Peyer's patch (tissue), 4 donors: ENCODE results near the gene PSME2. TPM values are rescaled to one million over a fixed set of nuclear protein-coding genes. Genes with fewer than 3 reads are reported as not detected.
A peak's percentile ranks its signal among the peaks of the same experiment; 100 is the strongest.

Source experiments
- DNase-seq, 3 donors: peaks; one replicate each; pipeline ENCODE4 v3.0.0-alpha.2; 2017 to 2019
- H3K27ac ChIP-seq, 4 donors: fragments of 200-600 bp; sonication (generic); one replicate each; pipeline ENCODE4 v1.5.1; 2016 to 2019
- H3K27me3 ChIP-seq, 2 donors: fragments of 200-600 bp; sonication (generic); one replicate each; pipeline ENCODE4 v1.5.1; 2019
- H3K36me3 ChIP-seq, 3 donors: fragments of 200-600 bp; sonication (generic); one replicate each; pipeline ENCODE4 v1.5.1; 2016 to 2019
- H3K4me1 ChIP-seq, 4 donors: fragments of 200-600 bp; sonication (generic); one replicate each; pipeline ENCODE4 v1.5.1; 2016 to 2019
- H3K4me3 ChIP-seq, 4 donors: fragments of 200-600 bp; sonication (generic); 1 replicate in 3 of 4; 2 replicates in 1 of 4; pipeline ENCODE4 v1.5.1; 2016 to 2019; ENCODE audit warnings: mild to moderate bottlenecking in 1 of 4
- H3K9me3 ChIP-seq, 4 donors: fragments of 200-600 bp; sonication (generic); one replicate each; pipeline ENCODE4 v1.5.1; 2016 to 2019; ENCODE audit warnings: mild to moderate bottlenecking in 1 of 4
- CTCF ChIP-seq, 6 experiments: fragments of 450-650 bp in 4 of 6; fragments of 200-600 bp in 2 of 6; sonication (generic) in 1 of 6; IDR thresholded peaks; one replicate each; pipeline ENCODE4 v1.5.1; 2017 to 2019; ENCODE audit warnings: antibody characterized with exemption in 6 of 6, mild to moderate bottlenecking in 3 of 6, moderate library complexity in 1 of 6
- POLR2A ChIP-seq, 2 donors: fragments of 450-650 bp; IDR thresholded peaks; one replicate each; pipeline ENCODE4 v1.5.1; 2017; ENCODE audit warnings: antibody characterized with exemption in 2 of 2, mild to moderate bottlenecking in 2 of 2, moderate library complexity in 2 of 2
- total RNA-seq, 4 donors: library from RNA; depleted of rRNA; stranded (reverse); fragments of >200 nt; gene quantifications; one replicate each; pipeline ENCODE4 v1.1.0, GENCODE V29; 2016

The PSME2 gene
- total RNA-seq, 4 donors from 2014 or later: 119 to 258 (median 162) TPM

- TF ChIP-seq CTCF (IDR thresholded peaks at IDR 0.05) (no peak), POLR2A (IDR thresholded peaks at IDR 0.05) (no peak)
- DNase-seq: no peak
- Histone ChIP-seq H3K27me3 (no peaks in the 10 kb centered on the region), H3K9me3 (no peaks in the 10 kb centered on the region), H3K4me3 (peak overlapping the region; percentile 73 to 96 (median 78)), H3K36me3 (peaks cover 0 to 23% (median 0%) of the 10 kb centered on the region in 3 donors), H3K4me1 (peaks cover 0 to 48% (median 16%) of the 10 kb centered on the region in 4 donors), H3K27ac (peak overlapping the region; percentile 80 to 96 (median 94))
Measured at GRCh38 chr14:24145690-24146452, 539 bp downstream of the PSME2 start.

- H3K27ac ChIP-seq: peak overlapping the region; percentile 80 to 96 (median 94)
- peaks cover 0 to 17% (median 0%) of the 10 kb centered on the region in 3 donors for H3K36me3 ChIP-seq
- H3K27me3 ChIP-seq: no peaks in the 10 kb centered on the region
- H3K4me3 ChIP-seq: peak overlapping the region; percentile 73 to 96 (median 78)
- no peak for DNase-seq
- peaks cover 0 to 49% (median 18%) of the 10 kb centered on the region in 4 donors for H3K4me1 ChIP-seq
- no peaks in the 10 kb centered on the region for H3K9me3 ChIP-seq
- TF ChIP-seq POLR2A (IDR thresholded peaks at IDR 0.05): no peak
- TF ChIP-seq CTCF (IDR thresholded peaks at IDR 0.05): no peak
Measured at GRCh38 chr14:24145219-24145618, 1.2 kb downstream of the PSME2 start.

- Histone ChIP-seq H3K36me3 (peaks cover 0 to 9% (median 0%) of the 10 kb centered on the region in 3 donors), H3K27me3 (no peaks in the 10 kb centered on the region), H3K4me1 (peaks cover 0 to 56% (median 20%) of the 10 kb centered on the region in 4 donors), H3K27ac (peak overlapping the region in 1 of 4 donors; percentile 12), H3K4me3 (no peak overlapping the region), H3K9me3 (no peaks in the 10 kb centered on the region)
- TF ChIP-seq POLR2A (IDR thresholded peaks at IDR 0.05) (no peak), CTCF (IDR thresholded peaks at IDR 0.05) (no peak)
- DNase-seq: no peak
Measured at GRCh38 chr14:24144451-24144850, 2.0 kb downstream of the PSME2 start.

GRCh38 chr14:24143511-24143910, 2.9 kb downstream of the PSME2 start:
- H3K4me1 ChIP-seq: peaks cover 0 to 60% (median 18%) of the 10 kb centered on the region in 4 donors
- H3K27ac ChIP-seq: peak overlapping the region in 1 of 4 donors; percentile 12
- DNase-seq: no peak
- TF ChIP-seq CTCF (IDR thresholded peaks at IDR 0.05): no peak
- no peak for TF ChIP-seq POLR2A (IDR thresholded peaks at IDR 0.05)
- H3K4me3 ChIP-seq: no peak overlapping the region
- H3K27me3 ChIP-seq: no peaks in the 10 kb centered on the region
- peaks cover 0 to 10% (median 3%) of the 10 kb centered on the region in 3 donors for H3K36me3 ChIP-seq
- H3K9me3 ChIP-seq: no peaks in the 10 kb centered on the region

GRCh38 chr14:24141097-24141880, 5.1 kb downstream of the PSME2 start, which contains the start of gene EMC9:
EMC9 (minus strand) TSS chr14:24141591; CDS start chr14:24141304, 287 bp downstream.
- Histone ChIP-seq H3K27ac (peak within 1 kb of the TSS; percentile 80 to 99 (median 94)), H3K27me3 (no peaks in the 10 kb centered on the region), H3K36me3 (peaks cover 0 to 22% (median 3%) of the 10 kb centered on the region in 3 donors), H3K9me3 (no peaks in the 10 kb centered on the region), H3K4me1 (peaks cover 0 to 73% (median 21%) of the 10 kb centered on the region in 4 donors), H3K4me3 (peak within 1 kb of the TSS; percentile 73 to 89 (median 86))
- DNase-seq: peak; percentile 100
- TF ChIP-seq CTCF (IDR thresholded peaks at IDR 0.05) (peak; percentile 50 to 91 (median 75)), POLR2A (IDR thresholded peaks at IDR 0.05) (peak; percentile 58 to 92)
